HG03280 (cell line): ENCODE data around the gene CHD6.

Experiments used
- ATAC-seq: cut with Tn5 transposase; IDR thresholded peaks from one replicate; pipeline ENCODE4 v1.9.1; 2021; ENCODE audit warnings: mild to moderate bottlenecking, moderate library complexity; ENCODE audit not compliant: unreplicated experiment

Gene CHD6

GRCh38 chr20:41373931-41374920, 244.0 kb downstream of the CHD6 start:
- ATAC-seq: no peak

GRCh38 chr20:41373251-41373783, 244.9 kb downstream of the CHD6 start:
- ATAC-seq: no peak

GRCh38 chr20:41371371-41371770, 246.8 kb downstream of the CHD6 start:
- no peak for ATAC-seq

- no peak for ATAC-seq
Observed at GRCh38 chr20:41370176-41370575, 248.0 kb downstream of the CHD6 start.

GRCh38 chr20:41369673-41370072, 248.5 kb downstream of the CHD6 start:
- ATAC-seq: no peak

- no peak for ATAC-seq
Observed at GRCh38 chr20:41367956-41368355, 250.2 kb downstream of the CHD6 start.

- no peak for ATAC-seq
Observed at GRCh38 chr20:41367393-41367695, 250.8 kb downstream of the CHD6 start.

GRCh38 chr20:41366546-41367392, 251.4 kb downstream of the CHD6 start, which contains the start of gene EMILIN3:
Gene EMILIN3 (minus strand): TSS chr20:41366818. CDS start chr20:41366634, 184 bp downstream.
- no peak for ATAC-seq

GRCh38 chr20:41365777-41366545, 252.2 kb downstream of the CHD6 start:
- no peak for ATAC-seq

GRCh38 chr20:41364967-41365765, 253.0 kb downstream of the CHD6 start:
- no peak for ATAC-seq

GRCh38 chr20:41364236-41364855, 253.8 kb downstream of the CHD6 start:
- ATAC-seq: no peak

GRCh38 chr20:41363601-41364000, 254.6 kb downstream of the CHD6 start:
- ATAC-seq: no peak

GRCh38 chr20:41362748-41363140, 255.4 kb downstream of the CHD6 start:
- ATAC-seq: no peak

- ATAC-seq: no peak
Observed at GRCh38 chr20:41361757-41362747, 256.1 kb downstream of the CHD6 start.

GRCh38 chr20:41360831-41361756, 257.1 kb downstream of the CHD6 start:
- no peak for ATAC-seq

GRCh38 chr20:41359541-41360011, 258.6 kb downstream of the CHD6 start:
- ATAC-seq: no peak

- ATAC-seq: no peak
Observed at GRCh38 chr20:41358717-41359116, 259.5 kb downstream of the CHD6 start.
